GM18508 (cell line): ENCODE measurements around the gene MPPED2.

Experiments used
- ATAC-seq: cut with Tn5 transposase; IDR thresholded peaks from one replicate; pipeline ENCODE4 v1.9.1; 2021; ENCODE audit warnings: moderate number of reproducible peaks; ENCODE audit not compliant: insufficient read depth, unreplicated experiment

MPPED2 gene

DNA sequence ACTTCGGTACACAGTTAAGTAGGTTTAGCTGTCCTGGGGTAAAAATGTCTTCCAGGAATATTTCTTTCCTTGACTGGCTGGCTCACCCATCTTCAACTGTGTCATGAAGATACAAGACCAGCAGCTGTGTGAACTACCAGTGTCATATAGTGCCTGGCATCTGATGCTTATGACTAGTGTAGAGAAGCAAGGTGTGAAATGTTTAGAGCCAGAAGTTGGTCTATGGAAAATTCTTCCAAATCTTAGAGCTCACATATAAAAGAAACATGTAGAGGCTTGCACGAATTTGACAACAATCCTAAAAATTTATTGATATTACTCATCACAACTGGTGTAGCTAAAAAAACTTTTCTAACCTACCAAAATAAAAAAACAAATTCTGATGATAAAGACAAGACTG is 208.8 kb downstream of the MPPED2 start:
- ATAC-seq = no peak

DNA sequence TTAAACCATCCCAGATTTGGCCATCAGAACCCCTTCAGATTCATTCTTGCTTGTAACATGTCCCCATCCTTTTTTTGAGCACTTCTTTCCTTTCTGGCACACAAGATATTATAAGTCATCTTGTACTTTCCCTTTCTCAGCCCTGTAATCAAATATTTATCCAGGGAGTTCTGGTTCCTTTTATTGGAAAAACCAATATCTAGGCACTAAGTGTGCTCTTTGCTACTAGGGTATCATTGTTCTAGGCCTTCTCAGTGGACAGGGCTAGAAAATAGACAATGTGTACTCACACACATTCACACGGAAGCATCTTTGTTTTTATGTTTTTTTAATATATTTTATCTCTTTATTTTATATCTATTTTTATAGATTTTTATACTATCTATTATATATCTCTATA is 216.0 kb downstream of the MPPED2 start:
- ATAC-seq = no peak

DNA sequence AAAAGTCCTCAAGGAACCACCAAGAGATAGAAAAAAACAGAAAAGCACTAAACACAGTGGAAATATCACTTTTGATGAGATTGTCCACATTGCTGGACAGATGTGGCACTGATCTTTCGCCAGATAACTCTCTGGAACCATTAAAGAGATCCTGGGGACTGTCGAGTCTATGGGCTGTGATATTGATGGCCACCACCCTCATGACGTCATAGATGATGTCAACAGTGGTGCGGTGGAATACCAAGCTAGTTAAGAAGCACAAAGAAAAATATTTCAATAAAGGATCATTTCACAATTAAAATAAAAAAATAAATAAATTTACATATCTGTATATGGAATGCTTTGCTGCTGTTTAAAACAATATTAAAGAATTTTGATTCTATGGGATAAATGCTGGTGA is 217.8 kb downstream of the MPPED2 start:
- ATAC-seq = no peak

DNA sequence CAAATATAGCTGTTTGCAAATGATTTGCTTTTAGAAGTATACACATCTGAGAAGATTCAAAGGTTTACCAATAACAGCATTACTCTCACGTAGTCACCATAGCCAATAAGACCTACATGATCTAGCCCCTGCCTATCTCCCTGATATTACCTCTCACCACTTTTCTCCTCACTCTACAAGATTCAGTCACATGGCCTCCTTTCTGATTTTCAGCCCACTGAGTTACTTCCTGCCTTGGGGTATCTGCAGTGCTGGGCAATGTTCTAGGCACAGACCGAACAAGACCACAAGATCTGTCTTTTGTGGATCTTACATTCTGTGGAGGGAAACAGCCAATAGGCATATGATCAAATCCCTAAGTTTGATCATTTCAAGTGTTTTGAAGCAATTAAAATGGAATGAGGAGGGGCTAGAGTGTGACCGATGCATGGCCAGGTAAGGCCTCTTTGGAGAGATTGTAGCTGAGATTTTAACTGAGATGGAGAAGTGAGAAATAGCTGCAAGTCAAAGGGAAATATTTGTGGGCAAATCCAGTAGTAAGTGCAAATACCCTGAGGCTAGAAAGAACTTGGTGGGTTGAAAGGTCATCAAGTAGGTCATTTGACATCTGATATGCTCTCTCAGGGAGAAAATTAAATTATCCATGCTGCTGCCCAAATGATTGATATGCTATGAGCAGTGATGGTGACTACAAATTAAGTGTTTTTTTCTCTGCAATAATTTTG is 220.2 kb downstream of the MPPED2 start:
- no peak for ATAC-seq

DNA sequence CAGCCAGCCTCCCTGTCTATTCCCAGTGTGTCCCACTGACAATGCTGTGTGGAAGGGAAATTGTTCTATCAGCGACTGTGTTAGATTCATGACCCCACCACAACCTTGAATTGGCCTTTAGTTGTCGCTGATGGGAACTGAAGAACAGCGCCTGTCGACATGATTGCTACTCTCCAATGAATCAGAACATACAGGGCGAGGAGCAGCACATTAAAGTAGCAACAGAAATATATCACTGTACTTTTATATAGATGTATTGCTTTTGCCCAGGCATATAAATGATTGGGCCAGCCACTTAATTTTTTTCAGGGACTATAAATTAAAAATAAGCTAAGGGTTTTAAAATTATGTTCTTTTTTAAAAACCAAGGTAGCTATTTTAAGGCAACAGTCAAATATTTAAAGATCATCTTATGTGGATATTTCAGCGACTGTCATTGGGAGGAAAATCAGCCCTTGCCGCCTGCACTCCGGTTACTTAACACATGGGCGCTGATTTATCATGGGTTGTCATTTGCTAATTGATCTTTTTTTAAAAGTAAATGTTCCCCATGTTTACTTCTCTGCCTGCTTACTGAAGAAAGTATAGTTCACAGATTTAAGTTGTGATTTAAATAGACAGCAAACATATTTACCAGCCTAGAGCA is 221.2 kb downstream of the MPPED2 start:
- no peak for ATAC-seq

DNA sequence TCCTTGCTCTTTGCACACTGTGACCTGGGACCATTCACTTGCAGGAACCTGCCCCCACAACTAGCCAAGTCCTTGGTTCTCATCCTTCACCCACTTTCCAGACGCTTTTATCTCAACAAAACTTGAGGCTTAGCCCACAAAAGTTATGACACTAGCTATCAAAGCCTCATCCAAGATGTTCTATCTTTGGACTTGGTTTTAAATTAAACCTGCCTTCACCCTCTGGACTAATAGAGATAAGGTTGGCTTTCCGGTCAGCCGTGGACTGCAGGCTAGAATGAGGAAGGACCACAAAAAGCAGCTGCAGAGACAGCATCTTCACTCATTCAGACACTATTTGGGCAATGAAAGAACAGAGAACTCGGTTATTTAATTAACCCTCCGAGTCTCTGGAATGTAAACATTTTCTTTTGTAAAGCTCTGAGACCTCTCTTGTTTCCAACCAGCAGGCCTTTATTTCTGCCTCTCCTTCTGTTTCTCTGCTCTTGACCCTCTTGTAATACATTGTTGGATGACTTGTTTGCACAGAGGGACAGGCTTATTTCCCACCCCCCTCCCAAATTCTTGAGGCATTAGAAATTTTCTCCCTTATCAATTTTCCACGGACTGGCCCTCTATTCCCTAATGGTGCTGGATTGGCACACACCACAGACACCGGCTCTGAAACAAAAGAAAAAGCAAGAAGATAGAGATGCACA is 221.9 kb downstream of the MPPED2 start:
- no peak for ATAC-seq

DNA sequence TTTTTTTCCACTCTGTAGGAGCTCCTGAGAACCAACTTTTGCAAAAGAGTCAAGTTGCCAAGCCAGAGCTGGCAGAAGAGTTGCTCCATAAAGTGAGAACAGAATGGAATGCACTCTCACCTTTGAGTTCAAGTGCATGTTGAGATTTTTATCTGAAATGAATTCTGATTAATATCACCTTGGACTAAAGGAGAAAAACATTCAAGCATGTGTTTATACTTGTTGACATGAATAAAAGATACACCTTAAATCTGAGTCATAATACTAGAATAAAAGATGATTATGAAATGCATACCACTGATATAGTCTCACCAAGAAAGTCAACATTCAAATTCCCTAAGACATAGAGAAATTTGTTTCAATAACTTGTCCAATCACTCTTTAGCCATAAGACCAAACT is 225.4 kb downstream of the MPPED2 start:
- ATAC-seq = no peak
